GM23338 (cell line): Measurements from ENCODE around the gene FAF1. TPM values are rescaled to one million over a fixed set of nuclear protein-coding genes. Genes with fewer than 3 reads are reported as not detected.

ENCODE experiments used
- ATAC-seq: fragments of 200-7000 bp; cut with Tn5 transposase; 3 replicates; pipeline ENCODE4 v1.9.1; 2020
- DNase-seq: peaks from one replicate; pipeline ENCODE4 v3.0.0-alpha.2; 2015; ENCODE audit warnings: low spot score
- H2AFZ ChIP-seq: fragments of 200-600 bp; sonication (generic); 2 replicates; pipeline ENCODE4 v1.8.0; 2016; ENCODE audit warnings: antibody characterized with exemption, mild to moderate bottlenecking, moderate library complexity
- H3F3A ChIP-seq: fragments of 200-600 bp; sonication (generic); replicated peaks from 2 replicates; pipeline ENCODE4 v1.8.0; 2017; ENCODE audit warnings: antibody characterized with exemption, mixed run types, low read depth
- H3K27ac ChIP-seq: fragments of 200-600 bp; sonication (generic); 2 replicates; pipeline ENCODE4 v1.6.1; 2016; ENCODE audit warnings: low read depth
- H3K27me3 ChIP-seq: fragments of 200-600 bp; sonication (generic); 2 replicates; pipeline ENCODE4 v1.8.0; 2016; ENCODE audit warnings: mild to moderate bottlenecking, mixed run types, moderate library complexity; ENCODE audit not compliant: insufficient read depth
- H3K36me3 ChIP-seq: fragments of 200-600 bp; sonication (generic); 2 replicates; pipeline ENCODE4 v1.8.0; 2016; ENCODE audit warnings: mild to moderate bottlenecking; ENCODE audit not compliant: insufficient read depth
- H3K4me1 ChIP-seq: fragments of 200-600 bp; sonication (generic); 2 replicates; pipeline ENCODE4 v1.8.0; 2016; ENCODE audit warnings: mild to moderate bottlenecking, moderate library complexity; ENCODE audit not compliant: insufficient read depth
- H3K4me2 ChIP-seq: fragments of 200-600 bp; sonication (generic); 2 replicates; pipeline ENCODE4 v1.7.1; 2017; ENCODE audit warnings: mixed run types
- H3K4me3 ChIP-seq: fragments of 200-600 bp; sonication (generic); 2 replicates; pipeline ENCODE4 v1.6.1; 2016; ENCODE audit warnings: mixed run types
- H3K79me2 ChIP-seq: fragments of 200-600 bp; sonication (generic); replicated peaks from 2 replicates; pipeline ENCODE4 v1.8.0; 2017; ENCODE audit warnings: mild to moderate bottlenecking; ENCODE audit not compliant: insufficient read depth
- H3K9me2 ChIP-seq: fragments of 200-600 bp; sonication (generic); 2 replicates; pipeline ENCODE4 v1.8.0; 2017; ENCODE audit not compliant: insufficient read depth
- H4K20me1 ChIP-seq: fragments of 200-600 bp; sonication (generic); replicated peaks from 2 replicates; pipeline ENCODE4 v1.8.0; 2017; ENCODE audit warnings: mild to moderate bottlenecking; ENCODE audit not compliant: insufficient read depth
- H3K27ac Mint-ChIP-seq: 2 replicates; pipeline ENCODE4 v1.8.0; 2020; ENCODE audit warnings: inconsistent platforms, mild to moderate bottlenecking, moderate library complexity, mixed read lengths
- H3K27me3 Mint-ChIP-seq: 3 replicates; pipeline ENCODE4 v1.8.0; 2022; ENCODE audit warnings: low read depth, mild to moderate bottlenecking, moderate library complexity, mixed read lengths, inconsistent platforms; ENCODE audit not compliant: insufficient read depth, poor library complexity
- H3K36me3 Mint-ChIP-seq: 3 replicates; pipeline ENCODE4 v1.8.0; 2021; ENCODE audit warnings: low read depth, mild to moderate bottlenecking, inconsistent platforms, moderate library complexity, mixed read lengths
- H3K4me1 Mint-ChIP-seq: 3 replicates; pipeline ENCODE4 v1.8.0; 2020; ENCODE audit warnings: mild to moderate bottlenecking, inconsistent platforms, mixed read lengths
- H3K4me3 Mint-ChIP-seq: 3 replicates; pipeline ENCODE4 v1.8.0; 2021; ENCODE audit warnings: moderate library complexity, mild to moderate bottlenecking, inconsistent platforms, mixed read lengths
- H3K9me3 Mint-ChIP-seq: 3 replicates; pipeline ENCODE4 v1.8.0; 2020; ENCODE audit warnings: moderate library complexity, mild to moderate bottlenecking, inconsistent platforms, mixed read lengths
- CREB1 ChIP-seq: fragments of 250-450 bp; sonication (Bioruptor Pico); IDR thresholded peaks from 2 replicates; pipeline ENCODE4 v1.5.0; 2020; ENCODE audit warnings: low read depth, mild to moderate bottlenecking, moderate library complexity
- EZH2 ChIP-seq: fragments of 200-600 bp; sonication (generic); IDR thresholded peaks from one replicate; pipeline ENCODE4 v1.8.0; 2017; ENCODE audit warnings: antibody characterized with exemption, mild to moderate bottlenecking, low read depth; ENCODE audit not compliant: unreplicated experiment
- EZH2phosphoT487 ChIP-seq: fragments of 200-600 bp; sonication (generic); IDR thresholded peaks from one replicate; pipeline ENCODE4 v1.8.1; 2018; ENCODE audit warnings: antibody characterized with exemption; ENCODE audit not compliant: unreplicated experiment
- NANOG ChIP-seq: IDR thresholded peaks from 2 replicates; pipeline ENCODE4 v1.6.1; 2016; ENCODE audit warnings: antibody characterized with exemption, borderline replicate concordance
- POLR2AphosphoS5 ChIP-seq: IDR thresholded peaks from 2 replicates; pipeline ENCODE4 v1.6.1; 2016; ENCODE audit warnings: antibody characterized with exemption, low read depth
- STAT1 ChIP-seq: IDR thresholded peaks from one replicate; pipeline ENCODE4 v1.6.1; 2016; ENCODE audit warnings: antibody characterized with exemption; ENCODE audit not compliant: unreplicated experiment
- ZNF114 ChIP-seq: fragments of 250-450 bp; sonication (Bioruptor Pico); IDR thresholded peaks from 2 replicates; pipeline ENCODE4 v1.5.0; 2020; ENCODE audit warnings: mild to moderate bottlenecking, moderate library complexity
- ZNF331 ChIP-seq: fragments of 250-450 bp; sonication (Bioruptor Pico); IDR thresholded peaks from 2 replicates; pipeline ENCODE4 v1.5.0; 2020; ENCODE audit warnings: low read depth, mild to moderate bottlenecking, moderate library complexity
- polyA plus RNA-seq: library from polyadenylated mRNA; unstranded; fragments of >200 nt; fragmentation: Nextera tagmentation; extraction: Ambion mirVana; gene quantifications from 2 replicates; pipeline ENCODE4 v1.2.1, GENCODE V29; 2016
- total RNA-seq: library from RNA; depleted of rRNA; stranded (reverse); fragments of >200 nt; shearing (Covaris generic); gene quantifications from 2 replicates; pipeline ENCODE4 v1.2.3, GENCODE V29; 2014
- TF ChIP-seq, protein P1 (sequence below), 2 experiments: fragments of 200-600 bp in 1 of 2; sonication (generic) in 1 of 2; conservative IDR thresholded peaks; 2 replicates each; pipeline versions ENCODE4 v1.5.1 to v1.6.1; 2016 to 2017; ENCODE audit warnings: antibody characterized with exemption in 2 of 2, low read depth in 2 of 2, mild to moderate bottlenecking in 2 of 2, moderate library complexity in 1 of 2
- TF ChIP-seq, protein P2 (sequence below): IDR thresholded peaks from one replicate; pipeline ENCODE4 v1.6.1; 2018; ENCODE audit warnings: antibody characterized with exemption; ENCODE audit not compliant: unreplicated experiment

The FAF1 gene
- total and polyA plus RNA-seq, 2 experiments from 2014 or later, result 24.1 to 53.2 TPM

DNA sequence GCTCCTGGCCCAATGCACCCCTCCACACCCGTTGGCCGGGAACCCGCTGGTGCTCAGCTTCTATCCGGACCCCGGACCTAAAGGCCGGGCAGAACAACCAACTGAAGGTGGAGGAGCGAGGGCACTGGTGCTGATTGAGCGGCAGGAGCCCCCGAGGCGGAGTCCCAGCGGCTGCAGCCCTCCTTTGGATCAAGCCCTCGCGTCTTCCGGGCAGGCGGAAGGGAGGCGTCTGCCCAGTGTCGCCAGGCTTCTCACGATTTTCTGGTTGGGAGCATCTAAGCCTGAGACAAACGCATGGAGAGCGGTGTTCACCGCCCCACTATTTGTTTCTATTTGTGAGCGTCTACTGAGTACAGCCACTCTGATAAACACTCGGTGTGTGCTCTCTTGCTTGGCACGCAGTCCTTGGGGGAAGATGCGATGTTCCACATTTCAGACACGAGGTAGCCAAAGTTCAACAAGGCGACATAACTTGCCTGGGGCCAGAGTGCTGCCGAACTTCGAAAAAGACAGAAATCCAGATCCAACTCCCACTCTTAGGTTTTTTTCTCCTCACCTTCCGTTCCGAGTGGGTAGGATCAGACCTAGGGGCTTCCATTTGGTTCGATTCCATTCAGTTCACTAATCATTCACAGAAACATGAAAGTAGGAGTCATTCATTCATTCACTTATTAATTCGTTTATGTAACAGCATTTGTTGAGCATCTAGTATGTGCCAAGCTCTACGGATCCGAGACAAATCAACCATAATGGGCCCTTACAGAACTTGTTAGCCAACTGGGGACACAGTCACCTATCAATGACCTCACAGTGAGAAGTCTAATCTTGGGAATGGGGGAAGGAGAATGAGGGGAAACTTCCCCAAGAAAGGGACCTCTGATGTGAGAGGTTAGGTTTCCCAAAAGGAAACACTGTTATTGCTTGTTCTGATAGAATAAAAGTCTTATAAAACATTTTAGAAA lies 532.0 kb downstream of the FAF1 start (continued):
- TF ChIP-seq CREB1 (CRISPR knock-in tag) (no peak), EZH2phosphoT487 (peak; percentile 73), EZH2 (peak; percentile 82), ZNF114 (CRISPR knock-in tag) (no peak)
- TF ChIP-seq, protein P1, sequence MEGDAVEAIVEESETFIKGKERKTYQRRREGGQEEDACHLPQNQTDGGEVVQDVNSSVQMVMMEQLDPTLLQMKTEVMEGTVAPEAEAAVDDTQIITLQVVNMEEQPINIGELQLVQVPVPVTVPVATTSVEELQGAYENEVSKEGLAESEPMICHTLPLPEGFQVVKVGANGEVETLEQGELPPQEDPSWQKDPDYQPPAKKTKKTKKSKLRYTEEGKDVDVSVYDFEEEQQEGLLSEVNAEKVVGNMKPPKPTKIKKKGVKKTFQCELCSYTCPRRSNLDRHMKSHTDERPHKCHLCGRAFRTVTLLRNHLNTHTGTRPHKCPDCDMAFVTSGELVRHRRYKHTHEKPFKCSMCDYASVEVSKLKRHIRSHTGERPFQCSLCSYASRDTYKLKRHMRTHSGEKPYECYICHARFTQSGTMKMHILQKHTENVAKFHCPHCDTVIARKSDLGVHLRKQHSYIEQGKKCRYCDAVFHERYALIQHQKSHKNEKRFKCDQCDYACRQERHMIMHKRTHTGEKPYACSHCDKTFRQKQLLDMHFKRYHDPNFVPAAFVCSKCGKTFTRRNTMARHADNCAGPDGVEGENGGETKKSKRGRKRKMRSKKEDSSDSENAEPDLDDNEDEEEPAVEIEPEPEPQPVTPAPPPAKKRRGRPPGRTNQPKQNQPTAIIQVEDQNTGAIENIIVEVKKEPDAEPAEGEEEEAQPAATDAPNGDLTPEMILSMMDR (conservative IDR thresholded peaks at IDR 0.05; ENCODE audit: low read depth in 2 of 2), result no peak

DNA sequence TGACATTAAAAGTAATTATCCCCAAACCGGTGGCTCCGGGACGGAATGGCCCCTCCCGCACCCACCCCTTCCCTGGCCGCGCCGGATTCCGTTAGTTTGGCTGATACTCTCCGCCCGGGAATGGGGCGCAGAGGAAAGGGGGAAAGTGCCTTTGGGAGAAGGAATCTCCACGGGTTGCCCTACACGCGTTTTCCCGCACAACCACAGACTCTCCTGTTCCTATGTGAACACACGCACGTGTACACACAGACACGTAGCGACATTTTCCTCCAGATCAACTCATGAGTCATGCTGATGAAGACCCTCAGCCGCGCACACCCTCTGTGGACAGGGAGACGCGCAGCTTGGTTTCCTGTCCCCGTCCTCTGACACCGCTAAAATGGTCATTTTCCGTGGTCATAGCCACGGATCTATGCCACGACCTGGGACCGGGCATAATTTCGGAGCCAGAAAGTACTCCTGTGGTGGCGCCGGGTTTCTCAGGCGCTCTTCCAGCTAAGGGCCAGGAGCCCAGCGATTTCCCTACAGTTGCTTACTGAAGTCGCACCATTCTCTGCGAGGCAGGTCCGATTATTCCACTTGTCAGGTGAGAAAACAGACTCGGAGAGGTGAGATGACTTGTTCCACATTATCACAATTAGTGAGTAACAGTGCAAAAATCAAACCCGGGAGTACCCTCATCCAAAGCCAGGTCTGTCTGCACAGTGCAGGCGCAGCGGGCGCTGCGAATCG lies 532.8 kb downstream of the FAF1 start:
- Histone ChIP-seq H3K36me3 (no peaks in the 10 kb centered on the region; the same call in 1 of the 2 replicates), H2AFZ (peak overlapping the region; percentile 10; the same call in 1 of the 2 replicates), H3K9me2 (no peaks in the 10 kb centered on the region), H3K27me3 (peaks cover 100% of the 10 kb centered on the region), H3K79me2 (no peaks in the 10 kb centered on the region), H3F3A (peaks cover 8% of the 10 kb centered on the region; the same call in 1 of the 2 replicates), H3K27ac (no peak overlapping the region), H4K20me1 (peaks cover 36% of the 10 kb centered on the region), H3K4me1 (peaks cover 41% of the 10 kb centered on the region), H3K4me3 (peak overlapping the region; percentile 34; the same call in 1 of the 2 replicates), H3K4me2 (peak overlapping the region; percentile 69; the same call in 1 of the 2 replicates)
- Mint-ChIP-seq H3K4me1 (peaks cover 54% of the 10 kb centered on the region), H3K9me3 (peaks cover 2% of the 10 kb centered on the region; the same call in 2 of the 3 replicates), H3K36me3 (no peaks in the 10 kb centered on the region; the same call in 1 of the 3 replicates), H3K27ac (no peak overlapping the region), H3K4me3 (peak overlapping the region; percentile 58), H3K27me3 (peaks cover 100% of the 10 kb centered on the region)
- no peak for TF ChIP-seq ZNF114 (CRISPR knock-in tag)
- TF ChIP-seq ZNF331 (CRISPR knock-in tag), result no peak
- TF ChIP-seq STAT1, result no peak
- peak; percentile 97 for TF ChIP-seq EZH2
- TF ChIP-seq POLR2AphosphoS5, result no peak
- TF ChIP-seq EZH2phosphoT487, result peak; percentile 80
- TF ChIP-seq CREB1 (CRISPR knock-in tag), result no peak
- ATAC-seq (no peak), DNase-seq (peak; percentile 41)

DNA sequence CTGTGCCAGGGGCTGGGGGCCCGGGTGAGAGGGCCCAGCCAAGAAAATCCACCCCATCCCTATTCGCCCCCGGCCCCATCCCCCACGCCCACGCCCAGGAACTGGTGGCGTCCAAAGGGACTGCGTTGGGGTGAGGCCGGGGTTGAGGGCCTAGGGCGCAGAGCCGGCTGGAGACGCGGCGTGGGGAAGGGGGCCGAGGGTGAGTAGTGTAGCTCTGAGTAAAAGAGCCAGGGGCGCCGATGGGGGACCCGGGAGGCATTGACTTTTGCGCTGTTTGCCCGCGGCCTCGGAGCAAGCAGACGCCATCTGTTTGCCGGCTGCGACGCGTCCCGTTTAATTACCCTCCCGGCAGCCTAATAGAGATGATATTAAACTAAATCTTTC lies 533.4 kb downstream of the FAF1 start:
- Histone ChIP-seq H3K79me2 (no peaks in the 10 kb centered on the region), H4K20me1 (peaks cover 42% of the 10 kb centered on the region), H3K27me3 (peaks cover 100% of the 10 kb centered on the region), H3K36me3 (no peaks in the 10 kb centered on the region; the same call in 1 of the 2 replicates), H2AFZ (no peak overlapping the region), H3K27ac (no peak overlapping the region), H3K9me2 (no peaks in the 10 kb centered on the region), H3K4me2 (peak overlapping the region; percentile 69; the same call in 1 of the 2 replicates), H3K4me3 (peak overlapping the region; percentile 34; the same call in 1 of the 2 replicates), H3F3A (peaks cover 10% of the 10 kb centered on the region; the same call in 1 of the 2 replicates), H3K4me1 (peaks cover 47% of the 10 kb centered on the region)
- peak; percentile 41 for DNase-seq
- Mint-ChIP-seq H3K4me3 (no peak overlapping the region), H3K9me3 (peaks cover 4% of the 10 kb centered on the region), H3K27me3 (peaks cover 100% of the 10 kb centered on the region), H3K27ac (no peak overlapping the region), H3K36me3 (peaks cover 2% of the 10 kb centered on the region; the same call in 2 of the 3 replicates), H3K4me1 (peaks cover 59% of the 10 kb centered on the region)
- no peak for ATAC-seq
- TF ChIP-seq, protein P2, sequence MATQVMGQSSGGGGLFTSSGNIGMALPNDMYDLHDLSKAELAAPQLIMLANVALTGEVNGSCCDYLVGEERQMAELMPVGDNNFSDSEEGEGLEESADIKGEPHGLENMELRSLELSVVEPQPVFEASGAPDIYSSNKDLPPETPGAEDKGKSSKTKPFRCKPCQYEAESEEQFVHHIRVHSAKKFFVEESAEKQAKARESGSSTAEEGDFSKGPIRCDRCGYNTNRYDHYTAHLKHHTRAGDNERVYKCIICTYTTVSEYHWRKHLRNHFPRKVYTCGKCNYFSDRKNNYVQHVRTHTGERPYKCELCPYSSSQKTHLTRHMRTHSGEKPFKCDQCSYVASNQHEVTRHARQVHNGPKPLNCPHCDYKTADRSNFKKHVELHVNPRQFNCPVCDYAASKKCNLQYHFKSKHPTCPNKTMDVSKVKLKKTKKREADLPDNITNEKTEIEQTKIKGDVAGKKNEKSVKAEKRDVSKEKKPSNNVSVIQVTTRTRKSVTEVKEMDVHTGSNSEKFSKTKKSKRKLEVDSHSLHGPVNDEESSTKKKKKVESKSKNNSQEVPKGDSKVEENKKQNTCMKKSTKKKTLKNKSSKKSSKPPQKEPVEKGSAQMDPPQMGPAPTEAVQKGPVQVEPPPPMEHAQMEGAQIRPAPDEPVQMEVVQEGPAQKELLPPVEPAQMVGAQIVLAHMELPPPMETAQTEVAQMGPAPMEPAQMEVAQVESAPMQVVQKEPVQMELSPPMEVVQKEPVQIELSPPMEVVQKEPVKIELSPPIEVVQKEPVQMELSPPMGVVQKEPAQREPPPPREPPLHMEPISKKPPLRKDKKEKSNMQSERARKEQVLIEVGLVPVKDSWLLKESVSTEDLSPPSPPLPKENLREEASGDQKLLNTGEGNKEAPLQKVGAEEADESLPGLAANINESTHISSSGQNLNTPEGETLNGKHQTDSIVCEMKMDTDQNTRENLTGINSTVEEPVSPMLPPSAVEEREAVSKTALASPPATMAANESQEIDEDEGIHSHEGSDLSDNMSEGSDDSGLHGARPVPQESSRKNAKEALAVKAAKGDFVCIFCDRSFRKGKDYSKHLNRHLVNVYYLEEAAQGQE, result no peak
- no peak for TF ChIP-seq NANOG
- TF ChIP-seq EZH2, result no peak
